ENCODE results near the gene RIMS4.
A peak's percentile ranks its signal among the peaks of the same experiment; 100 is the strongest.

The RIMS4 gene

GRCh38 chr20:44810391-44811149 is at the start of gene RIMS4:
TSS of gene RIMS4 (minus strand) at chr20:44810546. CDS start at chr20:44810271, 275 bp downstream.
- no peak within 1 kb of the TSS for H3K4me3 ChIP-seq (ENCODE audit: low read length)
- peak; percentile 6 for DNase-seq (ENCODE audit: low read depth)
- TF ChIP-seq CTCF (IDR thresholded peaks at IDR 0.05; ENCODE audit: insufficient read depth, low read depth, low read length, missing control alignments): no peak

DNA sequence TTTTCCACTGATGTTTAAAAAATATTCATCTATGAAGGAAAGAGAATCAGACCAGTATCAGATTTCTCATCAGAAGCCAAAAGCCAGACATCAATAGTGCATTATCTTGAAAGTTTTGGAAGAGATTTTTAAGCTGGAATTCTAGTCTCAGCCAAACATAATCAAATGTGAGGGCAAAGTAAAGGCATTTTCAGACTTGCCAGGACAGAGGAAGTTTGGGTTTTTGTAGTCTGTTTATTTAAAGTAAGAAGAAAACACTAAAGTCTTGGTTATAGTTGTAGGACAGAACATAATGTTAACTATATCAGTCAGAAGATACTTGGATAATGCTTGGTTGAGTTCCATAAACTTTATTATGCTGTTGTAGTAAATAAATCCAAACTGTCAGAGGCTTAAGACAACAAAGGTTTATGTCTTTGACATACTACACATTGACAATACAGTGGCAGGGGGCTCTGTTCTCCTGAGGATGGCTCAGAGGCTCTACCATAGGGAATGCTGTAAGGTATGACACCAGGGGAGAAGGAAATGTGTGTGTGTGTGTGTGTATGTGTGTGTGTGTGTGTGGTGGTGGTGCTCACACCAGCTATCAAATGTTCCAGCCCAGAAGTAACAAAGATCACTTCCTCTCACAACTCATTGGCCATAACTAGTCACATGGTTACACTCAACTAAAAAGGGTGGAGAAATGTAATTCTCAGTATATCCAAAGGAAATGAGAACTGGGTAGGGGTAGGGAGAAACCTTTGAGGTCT is 48.4 kb upstream of the RIMS4 start:
- DNase-seq (ENCODE audit: low read depth): no peak
- H3K4me3 ChIP-seq (ENCODE audit: low read length): no peak overlapping the region
- no peak for TF ChIP-seq CTCF (IDR thresholded peaks at IDR 0.05; ENCODE audit: insufficient read depth, low read depth, low read length, missing control alignments)

GRCh38 chr20:44856856-44857448 is 46.6 kb upstream of the RIMS4 start:
- no peak for DNase-seq (ENCODE audit: low read depth)
- H3K4me3 ChIP-seq (ENCODE audit: low read length): no peak overlapping the region
- no peak for TF ChIP-seq CTCF (IDR thresholded peaks at IDR 0.05; ENCODE audit: insufficient read depth, low read depth, low read length, missing control alignments)

GRCh38 chr20:44856442-44856841 is 46.1 kb upstream of the RIMS4 start:
- no peak overlapping the region for H3K4me3 ChIP-seq (ENCODE audit: low read length)
- TF ChIP-seq CTCF (IDR thresholded peaks at IDR 0.05; ENCODE audit: insufficient read depth, low read depth, low read length, missing control alignments): no peak
- DNase-seq (ENCODE audit: low read depth): no peak

GRCh38 chr20:44851545-44851944 is 41.2 kb upstream of the RIMS4 start:
- no peak for DNase-seq (ENCODE audit: low read depth)
- no peak overlapping the region for H3K4me3 ChIP-seq (ENCODE audit: low read length)
- TF ChIP-seq CTCF (IDR thresholded peaks at IDR 0.05; ENCODE audit: insufficient read depth, low read depth, low read length, missing control alignments): no peak

- no peak for DNase-seq (ENCODE audit: low read depth)
- no peak overlapping the region for H3K4me3 ChIP-seq (ENCODE audit: low read length)
- no peak for TF ChIP-seq CTCF (IDR thresholded peaks at IDR 0.05; ENCODE audit: insufficient read depth, low read depth, low read length, missing control alignments)
These were observed 40.5 kb upstream of the RIMS4 start for GRCh38 chr20:44850837-44851236.
